ENCODE data around the gene KLF2. TPM values are rescaled to one million over a fixed set of nuclear protein-coding genes. Genes with fewer than 3 reads are reported as not detected.

The KLF2 gene
- total RNA-seq, 3 donors from 2014 or later, result 8.1 to 29.5 (median 23.4) TPM

DNA sequence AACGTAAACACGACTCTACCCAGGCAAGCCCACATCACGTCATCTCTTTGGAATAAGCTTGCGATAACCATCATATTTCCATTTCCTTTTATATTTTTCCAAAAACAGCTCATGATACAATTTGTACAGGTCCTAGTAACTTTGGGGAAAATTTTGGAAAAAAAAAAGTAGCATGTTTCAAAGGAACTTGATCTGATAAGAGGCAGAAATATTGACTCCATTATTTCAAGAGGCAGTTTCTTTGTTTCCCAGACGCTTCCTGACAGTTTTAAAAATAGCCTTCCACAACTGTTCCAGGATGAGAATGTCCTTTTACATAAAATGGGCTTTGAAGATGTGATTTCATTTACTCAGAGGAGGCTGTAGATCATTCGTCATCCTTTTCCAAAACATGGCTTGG lies 23.1 kb downstream of the KLF2 start:
- Histone ChIP-seq H3K36me3 (ENCODE audit: low read depth) (no peaks in the 10 kb centered on the region), H3K4me1 (ENCODE audit: low read depth) (no peaks in the 10 kb centered on the region), H3K4me3 (no peak overlapping the region), H3K9me3 (no peaks in the 10 kb centered on the region)
- intact Hi-C loops (cut with DNase I, micrococcal nuclease), result no loop called here
- DNase-seq (no peak), ATAC-seq (no peak)
- TF ChIP-seq, protein P1, sequence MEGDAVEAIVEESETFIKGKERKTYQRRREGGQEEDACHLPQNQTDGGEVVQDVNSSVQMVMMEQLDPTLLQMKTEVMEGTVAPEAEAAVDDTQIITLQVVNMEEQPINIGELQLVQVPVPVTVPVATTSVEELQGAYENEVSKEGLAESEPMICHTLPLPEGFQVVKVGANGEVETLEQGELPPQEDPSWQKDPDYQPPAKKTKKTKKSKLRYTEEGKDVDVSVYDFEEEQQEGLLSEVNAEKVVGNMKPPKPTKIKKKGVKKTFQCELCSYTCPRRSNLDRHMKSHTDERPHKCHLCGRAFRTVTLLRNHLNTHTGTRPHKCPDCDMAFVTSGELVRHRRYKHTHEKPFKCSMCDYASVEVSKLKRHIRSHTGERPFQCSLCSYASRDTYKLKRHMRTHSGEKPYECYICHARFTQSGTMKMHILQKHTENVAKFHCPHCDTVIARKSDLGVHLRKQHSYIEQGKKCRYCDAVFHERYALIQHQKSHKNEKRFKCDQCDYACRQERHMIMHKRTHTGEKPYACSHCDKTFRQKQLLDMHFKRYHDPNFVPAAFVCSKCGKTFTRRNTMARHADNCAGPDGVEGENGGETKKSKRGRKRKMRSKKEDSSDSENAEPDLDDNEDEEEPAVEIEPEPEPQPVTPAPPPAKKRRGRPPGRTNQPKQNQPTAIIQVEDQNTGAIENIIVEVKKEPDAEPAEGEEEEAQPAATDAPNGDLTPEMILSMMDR (IDR thresholded peaks at IDR 0.05), result no peak

DNA sequence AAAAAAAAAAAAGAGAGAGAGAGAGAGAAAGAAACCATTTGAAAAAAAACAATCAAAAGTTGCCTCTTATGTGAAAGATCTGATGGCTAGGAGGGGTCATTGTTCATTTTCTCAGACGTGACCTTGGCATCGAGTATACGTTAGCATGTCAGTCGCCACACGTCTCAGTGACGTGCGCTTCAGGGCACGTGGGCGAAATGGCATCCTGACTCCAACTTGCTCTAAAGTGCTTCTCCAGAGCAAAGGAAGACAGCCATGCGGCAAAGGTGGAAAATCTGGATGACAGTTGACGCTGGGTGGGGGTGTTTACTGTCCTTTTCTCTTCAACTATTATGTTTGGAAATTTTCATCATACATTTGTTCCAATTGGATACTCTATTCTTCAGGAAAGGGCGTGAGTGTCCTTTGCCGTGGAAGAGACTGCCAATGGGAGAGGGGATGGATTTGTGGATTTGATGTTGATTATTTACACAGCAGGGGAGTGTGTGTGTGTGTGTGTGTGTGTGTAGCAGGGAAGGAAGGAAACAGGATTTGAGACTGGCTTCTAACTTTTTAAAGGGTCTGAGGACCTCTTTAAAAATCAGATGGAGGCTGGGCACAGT lies 25.0 kb downstream of the KLF2 start:
- ATAC-seq, result no peak
- intact Hi-C loops (cut with DNase I, micrococcal nuclease), result no loop called here

DNA sequence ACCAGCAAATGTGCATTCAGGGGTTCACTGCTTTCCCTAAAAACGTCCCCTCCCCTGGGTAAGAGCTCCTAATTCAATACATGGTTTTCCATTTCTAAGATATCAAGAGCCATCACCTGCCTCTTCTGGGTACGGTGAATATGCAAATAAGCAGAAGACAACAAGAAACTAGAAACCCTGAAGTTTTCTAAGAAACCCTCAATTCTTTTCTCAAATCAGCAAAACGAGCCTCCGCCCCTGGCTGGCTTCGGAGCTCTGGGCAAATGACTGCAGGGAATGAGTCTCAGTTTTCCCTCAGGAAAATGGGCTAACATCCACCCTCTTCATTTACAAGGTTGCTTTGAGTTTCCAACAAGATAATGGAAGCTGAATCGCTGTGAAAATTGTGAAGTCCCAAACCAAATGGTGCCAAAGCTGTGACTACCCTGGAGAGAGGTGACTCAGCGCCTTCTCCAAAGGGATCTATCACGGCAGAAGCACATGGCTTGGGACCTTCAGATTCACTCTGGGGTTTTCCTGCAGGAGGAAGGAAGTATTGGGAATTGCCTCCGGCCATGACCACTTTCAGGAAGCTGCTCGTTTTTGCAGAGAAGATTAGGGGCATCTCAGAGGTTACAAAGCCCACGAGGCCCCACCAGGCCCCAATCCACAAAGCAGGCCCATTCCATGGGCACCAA lies 26.6 kb downstream of the KLF2 start:
- TF ChIP-seq, protein P1 (IDR thresholded peaks at IDR 0.05), result no peak
- H3K4me3 ChIP-seq, result no peak overlapping the region
- peak in 1 of 3 donors; percentile 9 for DNase-seq
- H3K9me3 ChIP-seq, result no peaks in the 10 kb centered on the region
- no peaks in the 10 kb centered on the region for H3K36me3 ChIP-seq (ENCODE audit: low read depth)
- ATAC-seq, result no peak
- H3K4me1 ChIP-seq (ENCODE audit: low read depth), result no peaks in the 10 kb centered on the region
- intact Hi-C loops (cut with DNase I, micrococcal nuclease), result no loop called here

More for the DNA sequence above, 25.0 kb downstream of the KLF2 start:
- DNase-seq, result peak in 1 of 3 donors; percentile 7
- H3K9me3 ChIP-seq, result no peaks in the 10 kb centered on the region
- no peaks in the 10 kb centered on the region for H3K4me1 ChIP-seq (ENCODE audit: low read depth)
- TF ChIP-seq, protein P1 (IDR thresholded peaks at IDR 0.05), result no peak
- no peak overlapping the region for H3K4me3 ChIP-seq
- H3K36me3 ChIP-seq (ENCODE audit: low read depth), result no peaks in the 10 kb centered on the region

DNA sequence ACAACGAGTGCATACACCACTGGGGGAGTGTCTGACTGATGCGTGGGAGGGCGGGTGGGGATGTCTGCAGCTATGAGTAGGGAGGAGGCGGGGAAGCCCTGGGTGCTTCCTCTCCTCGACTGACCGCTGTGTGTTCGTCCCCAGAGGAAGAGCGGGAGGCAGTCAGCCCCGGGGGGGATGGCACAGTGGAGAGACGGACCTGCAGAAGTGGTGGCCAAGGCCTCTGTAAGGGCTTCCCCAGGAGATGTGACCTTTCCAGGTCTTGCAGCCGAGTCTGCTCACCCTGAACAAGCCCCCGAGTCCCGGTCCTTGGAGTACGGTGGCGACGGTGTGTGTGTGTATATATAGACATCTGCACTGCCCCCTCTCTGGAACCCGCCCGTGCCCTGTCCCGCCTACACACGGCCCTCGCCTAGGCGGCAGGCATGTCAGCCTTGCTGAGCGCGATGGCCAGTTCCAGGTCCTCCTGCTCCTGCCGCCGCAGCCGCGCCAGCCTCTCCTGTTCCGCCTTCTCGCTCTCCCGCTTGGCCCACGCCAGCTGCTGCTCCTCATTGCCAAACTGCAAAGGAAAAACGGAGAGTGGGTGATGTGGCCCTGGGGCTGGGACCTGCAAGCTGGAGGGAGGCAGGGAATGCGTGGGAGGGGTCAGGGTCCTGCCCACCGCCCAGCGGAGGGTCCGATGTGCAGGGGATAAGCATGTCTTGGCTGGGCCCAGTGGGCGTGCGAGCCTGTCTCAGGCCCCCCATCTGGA lies 30.8 kb downstream of the KLF2 start:
- peak; percentile 45 for ATAC-seq
- TF ChIP-seq, protein P1 (IDR thresholded peaks at IDR 0.05), result no peak
- H3K4me1 ChIP-seq (ENCODE audit: low read depth), result no peaks in the 10 kb centered on the region
- intact Hi-C loops (cut with DNase I, micrococcal nuclease), result no loop called here
- H3K36me3 ChIP-seq (ENCODE audit: low read depth), result no peaks in the 10 kb centered on the region
- H3K9me3 ChIP-seq, result no peaks in the 10 kb centered on the region
- H3K4me3 ChIP-seq, result no peak overlapping the region
- peak in 1 of 3 donors; percentile 59 for DNase-seq

- H3K4me1 ChIP-seq (ENCODE audit: low read depth), result peaks cover 13% of the 10 kb centered on the region
- TF ChIP-seq, protein P1 (IDR thresholded peaks at IDR 0.05), result no peak
- no peaks in the 10 kb centered on the region for H3K36me3 ChIP-seq (ENCODE audit: low read depth)
- H3K4me3 ChIP-seq, result no peak overlapping the region
- no peaks in the 10 kb centered on the region for H3K9me3 ChIP-seq
- no peak for ATAC-seq
- intact Hi-C loops (cut with DNase I, micrococcal nuclease), result no loop called here
- peak in 1 of 3 donors; percentile 24 for DNase-seq
These were observed 33.8 kb downstream of the KLF2 start for GRCh38 chr19:16358456-16358855.
